Measurements from ENCODE around the gene CCDC149. TPM values are rescaled to one million over a fixed set of nuclear protein-coding genes. Genes with fewer than 3 reads are reported as not detected.

Gene CCDC149
- total RNA-seq, 1 donor from 2014 or later: 5.7 TPM

DNA sequence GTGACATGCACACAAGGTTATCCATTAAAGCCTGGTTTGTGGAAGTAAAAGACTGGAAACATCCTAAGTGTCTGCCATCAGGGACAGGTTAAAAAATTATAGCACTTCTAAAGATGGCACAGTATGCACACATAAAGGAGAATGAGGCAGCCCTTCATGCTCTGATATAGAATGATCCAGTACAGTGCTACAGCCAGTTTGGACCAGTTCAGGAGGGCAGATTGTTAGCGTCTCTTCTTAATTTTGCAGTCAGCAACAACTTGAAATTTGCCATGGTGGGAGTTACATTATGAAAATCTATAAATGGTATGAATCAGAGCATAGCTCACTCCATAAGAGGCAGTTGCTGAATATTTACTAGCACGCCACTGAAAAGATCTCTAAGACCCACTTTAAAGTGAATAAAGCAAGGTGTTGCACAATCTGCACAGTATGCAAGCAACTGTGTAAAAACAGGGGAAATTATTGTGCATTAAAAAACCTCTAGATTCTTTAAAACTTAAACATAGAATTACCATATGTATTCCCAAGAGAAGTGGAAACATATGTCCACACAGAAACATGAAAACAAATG is 137.7 kb downstream of the CCDC149 start:
- H3K9ac ChIP-seq (ENCODE audit: low read depth in 1 of 3, low read length in 3 of 3): no peak overlapping the region
- H3K4me1 ChIP-seq (ENCODE audit: control insufficient read depth in 3 of 3, insufficient read depth in 3 of 3, low read length in 3 of 3): peaks cover 0 to 5% (median 4%) of the 10 kb centered on the region in 3 donors
- H3K36me3 ChIP-seq (ENCODE audit: control insufficient read depth in 3 of 3, insufficient read depth in 3 of 3, low read length in 3 of 3): no peaks in the 10 kb centered on the region
- no peak overlapping the region for H3K27ac ChIP-seq (ENCODE audit: low read depth, low read length)
- H3K9me3 ChIP-seq (ENCODE audit: control insufficient read depth in 3 of 3, low read length in 3 of 3): no peaks in the 10 kb centered on the region
- H3K27me3 ChIP-seq (ENCODE audit: control insufficient read depth in 3 of 3, insufficient read depth in 3 of 3, low read length in 3 of 3): no peaks in the 10 kb centered on the region
- no peak overlapping the region for H3K4me3 ChIP-seq (ENCODE audit: low read length in 3 of 3)

DNA sequence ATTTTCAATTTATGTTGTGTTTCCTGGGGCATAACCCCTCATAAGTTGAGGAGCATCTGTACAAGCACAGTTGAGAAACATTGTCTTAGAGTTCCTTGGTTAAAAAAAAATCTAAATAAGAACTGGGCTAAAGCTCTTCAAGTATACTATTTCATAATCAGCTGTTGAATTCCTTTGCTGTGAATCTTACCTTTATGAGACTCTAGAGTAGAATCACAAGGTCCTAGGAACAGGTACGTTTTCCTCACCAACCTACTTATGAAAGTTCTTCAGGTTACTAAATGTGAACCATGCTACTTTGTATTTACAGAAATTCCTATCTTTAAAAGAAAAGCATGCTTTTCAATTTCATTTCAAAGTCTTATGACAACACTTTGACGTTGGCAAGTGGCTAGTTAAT is 138.4 kb downstream of the CCDC149 start:
- H3K27ac ChIP-seq (ENCODE audit: low read depth, low read length): no peak overlapping the region
- H3K4me3 ChIP-seq (ENCODE audit: low read length in 3 of 3): no peak overlapping the region
- no peaks in the 10 kb centered on the region for H3K27me3 ChIP-seq (ENCODE audit: control insufficient read depth in 3 of 3, insufficient read depth in 3 of 3, low read length in 3 of 3)
- no peak overlapping the region for H3K9ac ChIP-seq (ENCODE audit: low read depth in 1 of 3, low read length in 3 of 3)
- no peaks in the 10 kb centered on the region for H3K9me3 ChIP-seq (ENCODE audit: control insufficient read depth in 3 of 3, low read length in 3 of 3)
- H3K36me3 ChIP-seq (ENCODE audit: control insufficient read depth in 3 of 3, insufficient read depth in 3 of 3, low read length in 3 of 3): no peaks in the 10 kb centered on the region
- peaks cover 0 to 5% (median 4%) of the 10 kb centered on the region in 3 donors for H3K4me1 ChIP-seq (ENCODE audit: control insufficient read depth in 3 of 3, insufficient read depth in 3 of 3, low read length in 3 of 3)

DNA sequence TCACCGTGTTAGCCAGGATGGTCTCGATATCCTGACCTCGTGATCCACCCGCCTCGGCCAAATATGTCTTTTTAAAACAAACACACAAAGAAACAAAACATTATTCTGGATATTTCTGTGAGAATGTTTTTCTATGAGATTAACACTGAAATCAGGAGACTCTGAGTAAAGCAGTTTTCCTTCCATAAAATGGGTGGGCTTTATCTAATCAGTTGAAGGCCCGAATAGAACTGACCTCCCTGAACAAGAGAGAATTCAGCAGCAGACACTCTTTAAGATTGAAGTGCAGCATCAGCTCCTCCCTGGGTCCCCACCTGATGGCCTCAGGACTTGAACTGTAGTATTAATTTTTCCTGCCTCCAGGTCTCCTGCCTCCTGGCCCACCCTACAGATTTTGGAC is 139.9 kb downstream of the CCDC149 start:
- no peaks in the 10 kb centered on the region for H3K27me3 ChIP-seq (ENCODE audit: control insufficient read depth in 3 of 3, insufficient read depth in 3 of 3, low read length in 3 of 3)
- no peak overlapping the region for H3K4me3 ChIP-seq (ENCODE audit: low read length in 3 of 3)
- H3K27ac ChIP-seq (ENCODE audit: low read depth, low read length): no peak overlapping the region
- peaks cover 0 to 5% (median 4%) of the 10 kb centered on the region in 3 donors for H3K4me1 ChIP-seq (ENCODE audit: control insufficient read depth in 3 of 3, insufficient read depth in 3 of 3, low read length in 3 of 3)
- H3K9ac ChIP-seq (ENCODE audit: low read depth in 1 of 3, low read length in 3 of 3): no peak overlapping the region
- H3K36me3 ChIP-seq (ENCODE audit: control insufficient read depth in 3 of 3, insufficient read depth in 3 of 3, low read length in 3 of 3): no peaks in the 10 kb centered on the region
- no peaks in the 10 kb centered on the region for H3K9me3 ChIP-seq (ENCODE audit: control insufficient read depth in 3 of 3, low read length in 3 of 3)

DNA sequence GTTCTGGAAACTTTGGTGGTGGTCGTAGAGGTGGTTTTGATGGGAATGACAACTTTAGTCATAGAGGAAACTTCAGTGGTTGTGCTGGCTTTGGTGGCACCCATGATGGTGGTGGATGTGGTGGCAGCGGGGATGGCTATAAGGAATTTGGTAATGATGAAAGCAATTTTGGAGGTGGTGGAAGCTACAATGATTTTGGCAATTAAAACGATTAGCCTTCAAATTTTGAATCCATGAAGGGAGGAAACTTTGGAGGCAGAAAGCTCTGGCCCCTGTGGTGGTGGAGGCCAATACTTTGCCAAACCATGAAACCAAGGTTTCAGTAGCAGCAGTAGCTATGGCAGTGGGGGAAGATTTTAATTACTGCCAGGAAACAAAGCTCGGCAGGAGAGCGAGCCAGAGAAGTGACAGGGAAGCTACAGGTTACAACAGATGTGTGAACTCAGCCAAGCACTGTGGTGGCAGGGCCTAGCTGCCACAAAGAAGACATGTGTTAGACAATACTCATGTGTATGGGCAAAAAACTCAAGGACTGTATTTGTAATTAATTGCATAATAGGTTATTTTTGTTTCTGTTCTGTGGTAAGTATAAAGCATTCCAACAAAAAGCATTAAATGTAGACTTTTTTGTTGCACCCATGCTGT is 140.7 kb downstream of the CCDC149 start:
- Histone ChIP-seq H3K4me1 (ENCODE audit: control insufficient read depth in 3 of 3, insufficient read depth in 3 of 3, low read length in 3 of 3) (peaks cover 0 to 4% (median 0%) of the 10 kb centered on the region in 3 donors), H3K9me3 (ENCODE audit: control insufficient read depth in 3 of 3, low read length in 3 of 3) (no peaks in the 10 kb centered on the region), H3K9ac (ENCODE audit: low read depth in 1 of 3, low read length in 3 of 3) (no peak overlapping the region), H3K4me3 (ENCODE audit: low read length in 3 of 3) (no peak overlapping the region), H3K27ac (ENCODE audit: low read depth, low read length) (no peak overlapping the region), H3K27me3 (ENCODE audit: control insufficient read depth in 3 of 3, insufficient read depth in 3 of 3, low read length in 3 of 3) (no peaks in the 10 kb centered on the region), H3K36me3 (ENCODE audit: control insufficient read depth in 3 of 3, insufficient read depth in 3 of 3, low read length in 3 of 3) (no peaks in the 10 kb centered on the region)

DNA sequence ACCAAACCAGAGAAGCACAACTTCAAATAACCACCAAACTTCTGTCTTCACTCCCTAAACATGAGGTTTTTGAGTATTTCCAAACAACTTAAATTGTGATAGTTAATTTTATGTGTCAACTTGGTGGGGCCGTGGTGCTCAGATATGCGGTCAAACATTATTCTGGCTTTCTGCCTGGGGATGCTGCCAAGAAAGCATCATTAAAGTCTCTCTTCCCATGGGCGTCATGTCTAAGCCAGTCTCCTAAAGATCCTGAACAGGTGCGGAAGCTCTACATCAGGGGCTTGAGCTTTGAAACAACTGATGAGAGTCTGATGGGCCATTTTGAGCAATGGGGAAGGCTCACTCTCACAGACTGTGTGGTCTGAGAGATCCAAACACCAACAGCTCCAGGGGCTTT is 141.6 kb downstream of the CCDC149 start:
- Histone ChIP-seq H3K9ac (ENCODE audit: low read depth in 1 of 3, low read length in 3 of 3) (no peak overlapping the region), H3K9me3 (ENCODE audit: control insufficient read depth in 3 of 3, low read length in 3 of 3) (no peaks in the 10 kb centered on the region), H3K4me1 (ENCODE audit: control insufficient read depth in 3 of 3, insufficient read depth in 3 of 3, low read length in 3 of 3) (peaks cover 0 to 4% (median 0%) of the 10 kb centered on the region in 3 donors), H3K4me3 (ENCODE audit: low read length in 3 of 3) (no peak overlapping the region), H3K27ac (ENCODE audit: low read depth, low read length) (no peak overlapping the region), H3K36me3 (ENCODE audit: control insufficient read depth in 3 of 3, insufficient read depth in 3 of 3, low read length in 3 of 3) (no peaks in the 10 kb centered on the region), H3K27me3 (ENCODE audit: control insufficient read depth in 3 of 3, insufficient read depth in 3 of 3, low read length in 3 of 3) (no peaks in the 10 kb centered on the region)

DNA sequence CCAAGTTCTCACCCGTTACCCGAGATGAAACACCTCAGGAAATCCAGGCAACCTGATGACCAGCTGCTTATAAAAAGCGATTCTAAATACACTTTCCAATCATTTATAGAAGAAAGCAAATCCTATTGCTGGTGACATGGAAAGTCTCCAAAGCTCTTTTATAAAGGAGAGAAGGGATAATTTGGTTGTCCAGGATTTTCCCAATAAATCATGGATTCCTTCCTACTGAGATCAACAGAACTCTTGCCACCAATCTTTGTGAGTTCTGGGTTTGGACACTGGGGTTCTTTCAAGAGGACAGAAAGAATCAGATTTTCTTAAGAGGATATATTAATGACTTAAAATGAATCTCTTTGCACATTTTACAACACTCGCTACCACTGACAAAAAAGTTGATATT is 142.2 kb downstream of the CCDC149 start:
- no peak overlapping the region for H3K27ac ChIP-seq (ENCODE audit: low read depth, low read length)
- no peak overlapping the region for H3K4me3 ChIP-seq (ENCODE audit: low read length in 3 of 3)
- peaks cover 0 to 4% (median 0%) of the 10 kb centered on the region in 3 donors for H3K4me1 ChIP-seq (ENCODE audit: control insufficient read depth in 3 of 3, insufficient read depth in 3 of 3, low read length in 3 of 3)
- H3K27me3 ChIP-seq (ENCODE audit: control insufficient read depth in 3 of 3, insufficient read depth in 3 of 3, low read length in 3 of 3): no peaks in the 10 kb centered on the region
- H3K36me3 ChIP-seq (ENCODE audit: control insufficient read depth in 3 of 3, insufficient read depth in 3 of 3, low read length in 3 of 3): no peaks in the 10 kb centered on the region
- H3K9ac ChIP-seq (ENCODE audit: low read depth in 1 of 3, low read length in 3 of 3): no peak overlapping the region
- no peaks in the 10 kb centered on the region for H3K9me3 ChIP-seq (ENCODE audit: control insufficient read depth in 3 of 3, low read length in 3 of 3)

DNA sequence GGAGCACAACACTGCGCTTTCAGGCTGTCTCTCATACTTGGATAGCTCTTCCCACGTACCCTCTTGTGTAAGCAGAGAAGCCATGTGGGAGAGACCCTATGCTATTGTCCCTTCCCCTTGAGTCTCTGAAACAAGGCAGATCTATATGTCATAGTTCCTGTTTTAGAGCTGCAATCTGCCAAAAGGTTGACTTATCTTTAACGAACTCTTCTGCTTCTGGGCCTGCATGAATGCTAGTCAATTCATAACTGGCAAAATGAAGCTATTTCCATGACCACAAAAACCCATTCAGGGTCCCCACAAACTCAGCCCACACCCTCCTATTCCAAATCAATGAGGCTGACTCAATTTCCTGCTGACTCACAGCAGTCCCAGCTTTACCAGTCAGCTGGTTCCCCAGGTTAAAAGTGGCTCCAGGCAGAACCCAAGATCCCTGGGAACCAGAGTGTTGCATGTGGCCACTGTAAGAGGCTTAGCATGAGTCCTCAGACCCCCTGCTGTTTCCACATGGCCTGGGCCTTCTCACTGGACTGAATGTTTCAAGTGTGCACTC is 142.7 kb downstream of the CCDC149 start:
- Histone ChIP-seq H3K4me3 (ENCODE audit: low read length in 3 of 3) (no peak overlapping the region), H3K4me1 (ENCODE audit: control insufficient read depth in 3 of 3, insufficient read depth in 3 of 3, low read length in 3 of 3) (peaks cover 0 to 10% (median 3%) of the 10 kb centered on the region in 3 donors), H3K9ac (ENCODE audit: low read depth in 1 of 3, low read length in 3 of 3) (no peak overlapping the region), H3K9me3 (ENCODE audit: control insufficient read depth in 3 of 3, low read length in 3 of 3) (no peaks in the 10 kb centered on the region), H3K27me3 (ENCODE audit: control insufficient read depth in 3 of 3, insufficient read depth in 3 of 3, low read length in 3 of 3) (no peaks in the 10 kb centered on the region), H3K27ac (ENCODE audit: low read depth, low read length) (no peak overlapping the region), H3K36me3 (ENCODE audit: control insufficient read depth in 3 of 3, insufficient read depth in 3 of 3, low read length in 3 of 3) (no peaks in the 10 kb centered on the region)

DNA sequence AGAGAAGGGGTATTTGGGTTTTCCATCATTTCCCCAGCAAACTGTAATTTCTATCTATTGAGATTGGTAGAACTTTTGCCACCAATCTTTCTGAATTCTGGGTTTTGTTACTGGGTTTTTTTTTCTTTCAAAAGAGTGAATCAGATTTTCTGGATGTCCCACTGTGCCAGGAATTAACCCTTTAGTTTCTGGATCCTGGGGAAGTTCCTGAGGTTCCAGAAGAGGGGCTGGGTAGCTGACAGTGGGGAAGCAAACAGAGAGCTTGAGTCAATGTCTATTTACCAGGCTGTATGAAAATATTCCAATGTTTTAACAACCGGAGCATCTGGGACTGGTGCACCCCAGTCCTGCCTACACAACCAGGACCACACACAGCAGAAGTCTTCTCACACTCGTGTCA is 143.3 kb downstream of the CCDC149 start:
- no peaks in the 10 kb centered on the region for H3K9me3 ChIP-seq (ENCODE audit: control insufficient read depth in 3 of 3, low read length in 3 of 3)
- no peak overlapping the region for H3K9ac ChIP-seq (ENCODE audit: low read depth in 1 of 3, low read length in 3 of 3)
- H3K4me3 ChIP-seq (ENCODE audit: low read length in 3 of 3): no peak overlapping the region
- H3K27ac ChIP-seq (ENCODE audit: low read depth, low read length): no peak overlapping the region
- no peaks in the 10 kb centered on the region for H3K27me3 ChIP-seq (ENCODE audit: control insufficient read depth in 3 of 3, insufficient read depth in 3 of 3, low read length in 3 of 3)
- H3K36me3 ChIP-seq (ENCODE audit: control insufficient read depth in 3 of 3, insufficient read depth in 3 of 3, low read length in 3 of 3): no peaks in the 10 kb centered on the region
- peaks cover 0 to 10% (median 3%) of the 10 kb centered on the region in 3 donors for H3K4me1 ChIP-seq (ENCODE audit: control insufficient read depth in 3 of 3, insufficient read depth in 3 of 3, low read length in 3 of 3)

DNA sequence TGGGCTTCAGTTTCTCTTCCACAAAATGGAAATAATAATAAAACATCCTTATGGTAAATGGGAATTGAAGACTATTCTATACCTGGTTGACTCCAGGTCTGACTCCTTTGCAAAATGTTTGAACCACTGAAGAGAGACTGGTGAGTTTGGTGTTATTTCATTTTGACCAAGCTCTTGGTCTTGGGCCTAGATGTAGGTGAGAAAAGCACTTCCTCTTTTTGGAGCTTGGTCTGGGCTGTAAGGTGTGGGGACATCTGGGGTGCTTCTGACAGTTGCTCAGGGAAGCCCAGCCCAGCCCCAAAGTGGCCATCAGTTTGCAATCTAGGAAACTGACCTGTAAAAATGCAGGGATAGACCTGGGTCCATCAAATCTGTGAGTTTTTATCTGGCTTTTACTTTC is 144.2 kb downstream of the CCDC149 start:
- Histone ChIP-seq H3K9ac (ENCODE audit: low read depth in 1 of 3, low read length in 3 of 3) (no peak overlapping the region), H3K27me3 (ENCODE audit: control insufficient read depth in 3 of 3, insufficient read depth in 3 of 3, low read length in 3 of 3) (no peaks in the 10 kb centered on the region), H3K9me3 (ENCODE audit: control insufficient read depth in 3 of 3, low read length in 3 of 3) (no peaks in the 10 kb centered on the region), H3K4me1 (ENCODE audit: control insufficient read depth in 3 of 3, insufficient read depth in 3 of 3, low read length in 3 of 3) (peaks cover 3 to 15% (median 12%) of the 10 kb centered on the region in 3 donors), H3K4me3 (ENCODE audit: low read length in 3 of 3) (no peak overlapping the region), H3K27ac (ENCODE audit: low read depth, low read length) (no peak overlapping the region), H3K36me3 (ENCODE audit: control insufficient read depth in 3 of 3, insufficient read depth in 3 of 3, low read length in 3 of 3) (no peaks in the 10 kb centered on the region)

DNA sequence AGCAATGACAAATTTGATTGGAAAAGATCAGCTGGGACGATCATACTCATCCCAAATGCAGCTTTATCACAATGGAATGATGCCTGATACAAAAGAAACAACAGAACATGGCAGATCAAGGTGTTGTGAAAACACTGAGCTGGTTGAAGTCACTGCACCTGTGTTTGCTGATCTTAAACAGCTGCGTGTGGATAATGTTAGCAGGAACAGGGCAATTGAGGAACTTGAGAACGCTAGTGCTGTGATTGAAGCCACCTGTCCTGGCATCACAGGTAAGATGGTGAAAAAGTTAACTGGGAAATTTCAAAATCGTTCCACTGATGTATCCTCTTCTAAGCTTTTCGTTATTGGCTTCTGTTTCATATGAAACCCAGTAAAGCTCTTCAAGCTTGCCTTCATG is 144.8 kb downstream of the CCDC149 start:
- Histone ChIP-seq H3K27ac (ENCODE audit: low read depth, low read length) (no peak overlapping the region), H3K9ac (ENCODE audit: low read depth in 1 of 3, low read length in 3 of 3) (no peak overlapping the region), H3K27me3 (ENCODE audit: control insufficient read depth in 3 of 3, insufficient read depth in 3 of 3, low read length in 3 of 3) (no peaks in the 10 kb centered on the region), H3K9me3 (ENCODE audit: control insufficient read depth in 3 of 3, low read length in 3 of 3) (no peaks in the 10 kb centered on the region), H3K4me1 (ENCODE audit: control insufficient read depth in 3 of 3, insufficient read depth in 3 of 3, low read length in 3 of 3) (peaks cover 3 to 19% (median 16%) of the 10 kb centered on the region in 3 donors), H3K36me3 (ENCODE audit: control insufficient read depth in 3 of 3, insufficient read depth in 3 of 3, low read length in 3 of 3) (no peaks in the 10 kb centered on the region), H3K4me3 (ENCODE audit: low read length in 3 of 3) (no peak overlapping the region)

All from skeletal muscle tissue (tissue), 4 donors.